GM12891 (cell line): ENCODE data around the gene TBX1.
"Not testable (repeated sequence)": the region's sequence is repeated elsewhere in the genome, so short reads cannot be mapped to it uniquely, and the experiment has no call there.

Experiments
- DNase-seq: peaks from one replicate; pipeline ENCODE4 v3.0.0; 2011; ENCODE audit warnings: low spot score; ENCODE audit not compliant: insufficient read length
- FAIRE-seq: peaks from 2 replicates; lab custom pipeline; 2011; peaks lifted over from hg19 to GRCh38; lab: Jason Lieb, UNC
- PAX5 ChIP-seq: IDR thresholded peaks from 2 replicates; pipeline ENCODE4 v1.6.1; 2011; ENCODE audit warnings: low read length, moderate library complexity, mild to moderate bottlenecking; ENCODE audit not compliant: insufficient read depth, severe bottlenecking
- POLR2A ChIP-seq: IDR thresholded peaks from 2 replicates; pipeline ENCODE4 v1.6.1; 2011; ENCODE audit warnings: low read depth, low read length, control low read depth
- POLR2AphosphoS5 ChIP-seq: IDR thresholded peaks from 2 replicates; pipeline ENCODE4 v1.6.1; 2011; ENCODE audit warnings: low read depth, low read length, control low read depth
- POU2F2 ChIP-seq: IDR thresholded peaks from 2 replicates; pipeline ENCODE4 v1.6.1; 2011; ENCODE audit warnings: low read depth, mild to moderate bottlenecking, control low read depth, low read length, moderate library complexity
- SPI1 ChIP-seq: IDR thresholded peaks from 2 replicates; pipeline ENCODE4 v1.6.1; 2011; ENCODE audit warnings: low read depth, low read length, control low read depth
- TAF1 ChIP-seq: IDR thresholded peaks from 2 replicates; pipeline ENCODE4 v1.6.1; 2011; ENCODE audit warnings: low read depth, low read length, control low read depth

The TBX1 gene

DNA sequence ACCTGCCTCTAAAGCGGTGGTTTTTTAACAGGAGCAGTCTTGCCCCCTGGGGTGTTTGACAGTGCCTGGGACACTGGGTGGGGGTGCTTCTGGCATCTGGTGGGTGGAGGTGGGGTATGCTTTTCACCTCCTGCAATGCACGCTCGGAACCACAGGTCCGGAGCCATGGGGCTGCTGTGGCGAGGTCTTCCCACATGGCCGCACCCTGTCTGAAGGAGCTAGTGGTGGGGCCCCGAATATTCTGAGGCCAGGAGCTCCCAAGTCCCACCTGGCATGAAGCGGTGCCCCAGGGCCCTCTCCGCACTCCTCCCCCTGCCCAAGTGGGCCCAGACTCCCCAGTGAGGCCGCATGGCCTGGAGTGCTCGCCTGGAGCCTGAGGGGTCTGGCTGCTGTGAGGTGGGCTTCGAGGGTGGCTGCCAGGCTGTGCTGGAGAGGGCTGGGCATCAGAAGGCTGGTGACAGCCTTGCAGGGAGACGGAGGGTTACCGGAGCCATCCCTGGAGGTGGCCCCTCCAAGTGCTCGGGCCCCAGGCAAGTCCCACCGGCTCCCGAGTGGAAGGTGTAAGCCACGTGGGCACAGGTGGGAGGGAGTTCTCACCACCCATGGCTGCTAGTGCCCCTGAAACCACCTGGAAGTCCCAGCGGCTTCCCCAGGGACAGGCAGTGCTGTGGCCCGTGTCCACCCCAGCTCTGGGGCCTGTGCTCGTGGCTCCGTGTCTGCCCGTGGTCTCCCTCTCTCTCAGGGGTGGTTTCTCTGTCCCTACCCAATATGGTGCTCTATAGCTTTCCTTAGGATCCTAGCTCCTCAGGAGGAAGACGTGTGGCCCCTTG lies 15.1 kb downstream of the TBX1 start:
- FAIRE-seq = no peak
- no peak for DNase-seq
- no peak for TF ChIP-seq TAF1

DNA sequence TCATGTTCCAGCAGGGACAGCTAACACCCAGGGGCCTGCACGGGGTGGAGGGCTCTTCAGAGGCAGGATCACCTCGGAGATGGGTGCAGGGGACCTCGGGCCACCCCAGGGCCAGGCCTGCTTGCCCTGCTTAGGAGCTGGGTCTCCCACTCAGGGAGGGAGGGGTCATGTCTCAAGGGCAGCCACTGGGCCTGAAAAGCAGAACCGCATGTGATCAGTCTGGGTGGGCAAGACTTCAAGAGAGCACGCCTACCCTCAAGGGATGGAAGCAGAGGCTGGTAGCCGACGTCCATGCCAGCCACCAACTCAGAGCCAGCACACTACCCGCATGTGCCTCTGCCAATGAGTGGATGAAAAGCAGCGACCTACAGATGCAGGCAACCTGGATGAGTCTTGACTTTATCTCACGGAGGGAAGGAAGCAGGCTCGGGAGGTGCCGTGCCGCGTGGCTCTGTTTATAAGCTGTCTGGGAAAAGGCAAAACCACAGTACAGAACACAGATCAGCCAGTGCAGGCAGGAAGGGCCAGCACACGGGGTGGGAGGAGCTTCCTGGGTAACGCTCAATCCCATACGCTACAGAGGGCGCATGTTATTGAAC lies 16.0 kb downstream of the TBX1 start:
- DNase-seq (no peak), FAIRE-seq (peak; percentile 23)

DNA sequence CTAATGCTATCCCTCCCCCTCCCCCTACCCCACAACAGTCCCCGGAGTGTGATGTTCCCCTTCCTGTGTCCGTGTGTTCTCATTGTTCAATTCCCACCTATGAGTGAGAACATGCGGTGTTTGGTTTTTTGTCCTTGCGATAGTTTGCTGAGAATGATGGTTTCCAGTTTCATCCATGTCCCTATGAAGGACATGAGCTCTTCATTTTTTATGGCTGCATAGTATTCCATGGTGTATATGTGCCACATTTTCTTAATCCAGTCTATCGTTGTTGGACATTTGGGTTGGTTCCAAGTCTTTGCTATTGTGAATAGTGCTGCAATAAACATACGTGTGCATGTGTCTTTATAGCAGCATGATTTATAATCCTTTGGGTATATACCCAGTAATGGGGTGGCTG lies 16.6 kb downstream of the TBX1 start:
- not testable (repeated sequence) for FAIRE-seq, DNase-seq

More for the DNA sequence above, 16.0 kb downstream of the TBX1 start:
- no peak for TF ChIP-seq POU2F2
- TF ChIP-seq POLR2AphosphoS5 = no peak
- no peak for TF ChIP-seq TAF1
- TF ChIP-seq POLR2A = no peak
- no peak for TF ChIP-seq SPI1
- no peak for TF ChIP-seq PAX5

DNA sequence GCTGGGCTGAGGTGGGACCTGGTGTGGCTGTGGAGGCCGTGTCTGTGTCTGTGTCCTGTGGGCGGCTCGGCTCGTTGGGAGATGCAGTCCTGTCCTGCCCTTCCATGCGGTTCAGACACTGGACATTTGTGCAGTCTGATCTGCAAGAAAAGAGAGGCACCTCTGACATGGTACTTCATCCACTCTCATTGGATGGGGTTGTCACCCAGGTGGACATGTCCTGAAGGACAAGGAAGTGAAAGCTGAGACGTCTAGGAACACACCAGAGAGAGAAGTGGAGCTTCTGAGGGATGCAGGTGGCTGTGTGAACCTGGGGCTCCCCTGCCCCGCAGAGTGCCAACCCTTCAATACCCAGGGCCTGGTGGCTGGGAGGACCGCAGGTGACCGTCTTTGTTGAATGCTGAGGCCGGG lies 18.4 kb downstream of the TBX1 start:
- no peak for FAIRE-seq

DNA sequence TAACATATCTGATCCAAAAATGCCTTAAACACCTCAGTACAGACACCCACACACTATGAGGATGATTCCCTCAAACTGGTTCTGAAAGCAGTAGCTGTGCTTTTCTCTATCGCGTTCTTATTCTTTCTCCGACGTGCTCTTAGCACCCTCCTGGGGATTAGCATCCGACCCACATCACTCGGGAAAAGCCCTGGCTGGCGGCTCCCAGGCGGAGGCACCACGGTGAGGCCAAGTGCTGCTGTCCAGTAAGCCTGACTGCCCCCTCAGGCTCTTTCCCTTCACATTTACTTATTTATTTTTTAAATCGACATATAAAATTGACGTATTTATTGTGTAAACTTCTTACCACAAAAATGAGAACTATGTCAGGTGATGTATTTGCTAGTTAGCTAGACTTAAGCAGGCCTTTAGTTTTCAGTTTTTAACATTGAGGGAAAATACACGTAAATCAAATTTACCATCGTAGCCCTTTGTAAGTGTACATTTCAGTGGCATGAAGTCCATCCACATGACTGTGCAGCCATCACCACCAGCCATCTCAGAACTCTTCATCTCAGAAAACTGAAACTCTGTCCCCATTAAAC lies 19.2 kb downstream of the TBX1 start:
- no peak for DNase-seq
- no peak for TF ChIP-seq SPI1
- no peak for TF ChIP-seq POLR2AphosphoS5
- TF ChIP-seq POU2F2 = no peak
- no peak for TF ChIP-seq TAF1
- TF ChIP-seq POLR2A = no peak
- no peak for TF ChIP-seq PAX5
- FAIRE-seq = no peak

More for the DNA sequence above, 18.4 kb downstream of the TBX1 start:
- no peak for DNase-seq
- no peak for TF ChIP-seq POU2F2
- no peak for TF ChIP-seq POLR2A
- TF ChIP-seq SPI1 = no peak
- no peak for TF ChIP-seq PAX5
- TF ChIP-seq TAF1 = no peak
- no peak for TF ChIP-seq POLR2AphosphoS5

DNA sequence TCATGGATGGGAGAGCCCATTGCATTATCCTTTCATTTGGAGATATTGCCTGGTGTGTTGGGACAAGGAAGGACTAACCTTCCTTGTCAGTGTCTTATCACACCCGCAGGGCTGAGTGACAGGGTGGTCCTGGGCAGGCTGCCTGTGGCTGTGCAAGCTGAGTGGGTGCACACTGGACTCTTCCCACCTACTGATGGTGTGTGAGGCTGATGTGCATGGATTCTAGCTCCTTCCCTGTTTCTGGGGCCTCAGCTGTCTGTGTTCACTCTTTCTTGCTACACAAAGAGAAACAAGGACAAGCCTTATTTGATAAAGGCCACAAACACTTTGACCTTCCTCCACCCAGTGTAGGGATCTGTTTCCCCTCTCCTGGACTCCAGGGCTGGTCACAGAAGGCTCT lies 22.0 kb downstream of the TBX1 start:
- TF ChIP-seq POLR2A = no peak
- no peak for TF ChIP-seq POLR2AphosphoS5
- TF ChIP-seq POU2F2 = no peak
- no peak for TF ChIP-seq SPI1
- TF ChIP-seq TAF1 = no peak
- TF ChIP-seq PAX5 = no peak
- DNase-seq (no peak), FAIRE-seq (no peak)

DNA sequence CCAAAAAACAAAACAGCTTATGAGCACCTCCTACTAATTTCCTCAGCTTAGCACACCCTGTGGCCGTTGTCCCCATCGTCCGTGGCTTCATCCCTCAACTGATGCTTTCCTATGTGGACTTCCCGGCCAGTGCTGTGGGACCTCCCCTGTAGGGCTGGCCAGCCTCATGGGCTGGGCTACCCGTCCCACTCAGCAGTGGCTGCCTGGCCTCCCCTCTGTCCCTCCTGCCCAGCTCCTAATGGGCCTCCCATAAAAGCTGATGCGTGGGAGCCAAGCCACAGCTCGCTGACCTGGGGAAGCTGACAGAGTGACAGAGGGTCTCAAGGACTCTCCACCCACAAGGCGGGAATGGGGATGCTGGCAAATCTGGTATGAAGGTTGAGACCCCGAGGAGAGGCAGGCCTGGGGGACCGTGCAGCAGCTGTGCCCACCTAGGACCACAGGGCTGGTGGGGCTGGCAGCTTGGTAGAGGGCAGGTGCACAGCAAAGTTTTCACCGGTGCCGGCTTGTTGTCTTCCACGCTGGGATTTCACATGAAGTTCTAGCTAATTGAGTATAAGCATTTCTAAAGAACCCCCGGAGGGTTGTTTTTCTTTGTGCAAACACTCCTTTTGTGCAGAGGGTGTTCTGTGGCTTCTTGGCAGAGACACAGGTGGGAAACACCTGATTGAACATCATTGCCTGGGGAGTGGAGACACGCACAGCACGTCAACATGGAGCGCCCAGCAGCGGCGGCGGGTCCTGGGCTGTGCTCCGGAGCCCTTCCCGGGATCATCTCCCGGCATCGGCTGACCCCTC lies 23.2 kb downstream of the TBX1 start:
- no peak for FAIRE-seq
- DNase-seq = no peak
- no peak for TF ChIP-seq TAF1
- no peak for TF ChIP-seq POLR2A
- TF ChIP-seq PAX5 = no peak
- no peak for TF ChIP-seq SPI1
- TF ChIP-seq POU2F2 = no peak
- TF ChIP-seq POLR2AphosphoS5 = no peak

DNA sequence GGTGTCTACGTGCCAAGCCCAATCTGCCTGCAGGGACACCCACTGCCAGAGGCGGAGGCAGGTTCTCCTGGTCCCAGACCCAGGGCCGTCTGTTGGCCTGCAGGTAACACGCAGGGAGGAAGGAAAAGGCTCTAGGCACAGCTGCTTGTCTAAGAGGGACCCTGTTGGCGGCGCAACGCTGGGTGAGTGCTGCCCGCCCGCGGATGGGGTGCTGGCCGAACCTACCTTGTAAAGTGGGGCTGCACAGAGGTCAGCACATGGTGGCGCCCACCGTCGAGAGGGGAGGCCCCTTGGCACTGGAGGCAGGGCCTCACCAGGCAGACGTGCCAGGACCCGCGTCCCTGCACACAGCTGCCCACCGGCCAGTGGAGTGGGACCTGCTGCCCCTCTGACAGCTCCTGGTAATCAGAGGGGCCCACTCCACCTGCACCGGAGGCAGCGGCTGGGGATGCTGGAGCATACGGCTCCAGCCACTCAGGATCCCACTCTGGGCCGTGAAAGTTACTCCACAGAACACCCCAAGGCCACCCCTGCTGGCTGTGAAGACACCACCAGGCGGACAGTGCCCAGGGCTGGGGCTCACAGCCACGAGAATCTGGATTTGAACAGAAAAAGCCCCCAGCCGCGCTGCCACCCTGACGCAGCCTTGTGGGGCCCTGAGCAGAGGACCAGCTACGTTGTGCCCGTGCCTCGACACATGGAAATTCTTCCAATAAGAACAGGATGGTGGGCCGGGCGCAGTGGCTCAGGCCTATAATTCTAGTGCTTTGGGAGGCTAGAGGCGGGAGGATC lies 24.0 kb downstream of the TBX1 start:
- TF ChIP-seq SPI1 (no peak), TAF1 (no peak), POLR2A (no peak), POU2F2 (no peak), POLR2AphosphoS5 (no peak), PAX5 (no peak)
- DNase-seq = no peak
- no peak for FAIRE-seq
